NCI-H345 treated with DMSO at 0.1 percent for 48 hours (cell line): ENCODE measurements around the gene POLE.

ENCODE experiments used
- DNase-seq: peaks from one replicate; lab custom pipeline; 2025; ENCODE audit not compliant: unreplicated experiment; lab: John Stamatoyannopoulos, UW

Gene POLE

DNA sequence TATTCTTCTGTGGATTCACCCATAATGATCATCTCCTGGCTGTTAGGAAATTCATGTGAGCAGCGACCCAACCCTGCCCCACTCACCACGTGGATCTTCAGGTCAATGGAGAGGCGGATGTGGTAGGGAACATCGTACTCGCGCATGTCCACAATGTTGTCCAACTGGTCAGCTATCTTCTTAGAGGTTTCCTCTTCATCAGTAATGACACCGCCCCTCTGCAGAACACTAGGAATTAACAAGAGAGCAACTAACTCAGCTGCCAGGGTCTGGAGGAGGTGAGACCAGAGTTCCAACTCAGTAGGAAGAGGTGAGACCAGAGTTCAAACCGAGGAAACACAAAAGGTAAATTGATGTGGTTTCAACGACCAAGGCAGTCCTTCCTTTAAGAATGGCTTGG, 9.7 kb downstream of the POLE start:
- no peak for DNase-seq

- no peak for DNase-seq
Measured at GRCh38 chr12:132675757-132676432, 11.2 kb downstream of the POLE start.

GRCh38 chr12:132674561-132674960, 12.6 kb downstream of the POLE start:
- no peak for DNase-seq

- DNase-seq: no peak
Measured at GRCh38 chr12:132673288-132674179, 13.6 kb downstream of the POLE start.

DNA sequence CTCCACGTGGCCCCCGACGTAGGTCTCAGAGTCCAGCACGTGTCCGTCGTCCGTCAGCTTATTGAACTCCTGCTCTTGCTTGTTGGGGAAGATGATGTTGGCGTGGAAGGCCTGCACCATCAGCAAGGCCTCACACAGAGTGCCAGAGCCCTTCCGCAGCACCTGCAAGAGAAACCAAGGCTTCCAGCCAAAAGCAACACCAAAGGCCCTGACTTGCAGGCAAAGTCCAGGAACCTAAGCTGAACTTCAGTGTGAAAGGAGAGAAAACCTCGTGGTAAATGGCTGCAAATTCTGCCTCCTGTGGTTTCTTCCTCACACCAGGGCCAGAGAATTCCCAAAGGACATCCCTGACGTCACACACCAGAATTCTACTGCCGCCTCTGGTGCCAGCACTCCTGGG, 14.5 kb downstream of the POLE start:
- DNase-seq: no peak

- DNase-seq: no peak
Measured at GRCh38 chr12:132672116-132672515, 15.0 kb downstream of the POLE start.

DNA sequence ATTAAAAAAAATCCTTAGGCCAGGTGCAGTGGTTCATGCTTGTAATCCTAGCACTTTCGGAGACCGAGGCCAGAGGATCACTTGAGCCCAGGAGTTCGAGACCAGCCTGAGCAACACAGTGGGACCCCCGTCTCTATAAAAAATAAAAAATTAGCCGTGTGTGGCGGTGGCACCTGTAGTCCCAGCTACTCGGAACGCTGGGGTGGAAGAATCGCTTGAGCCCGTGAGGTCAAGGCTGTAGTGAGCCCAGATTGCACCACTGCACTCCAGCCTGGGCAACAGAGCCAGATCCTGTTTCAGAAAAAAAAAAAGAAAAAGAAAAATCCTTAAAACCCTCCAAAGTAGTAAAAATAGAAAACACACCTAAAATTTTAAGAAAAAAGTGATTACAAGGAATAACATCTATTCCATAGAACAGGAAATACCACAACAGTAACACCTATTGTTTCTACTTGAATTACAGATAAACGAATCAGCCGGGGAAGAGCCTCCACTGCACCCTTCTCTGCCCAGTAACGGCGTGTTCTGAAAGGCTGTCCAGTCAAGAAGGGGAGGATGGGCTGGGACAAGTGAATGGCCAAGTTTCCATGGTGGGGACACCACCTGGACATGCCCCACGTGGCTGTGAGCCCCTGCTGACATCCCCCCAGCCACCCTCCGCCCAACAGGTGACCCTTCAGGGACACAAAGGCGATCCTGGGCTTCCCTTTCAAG, 17.8 kb downstream of the POLE start:
- DNase-seq: no peak

- DNase-seq: no peak
Measured at GRCh38 chr12:132668191-132669088, 18.7 kb downstream of the POLE start.

DNA sequence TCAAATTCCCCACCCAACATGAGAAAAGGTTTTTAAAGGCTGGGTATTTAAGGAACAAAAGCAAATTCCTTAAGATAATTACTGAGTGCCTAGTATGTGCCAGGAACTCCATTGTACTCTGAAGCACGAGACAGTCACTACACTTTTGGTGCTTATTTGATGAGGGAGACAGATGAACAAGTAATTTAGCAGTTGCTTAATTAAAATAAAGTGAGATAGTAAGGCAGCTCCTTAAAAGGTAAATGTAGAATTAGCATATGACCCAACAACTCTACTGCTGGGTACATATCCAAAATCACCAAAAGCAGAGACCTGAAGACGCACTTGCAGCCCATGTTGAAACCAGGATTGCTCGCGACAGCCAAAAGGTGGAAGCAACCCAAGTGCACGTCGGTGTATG, 21.3 kb downstream of the POLE start:
- DNase-seq: no peak

- no peak for DNase-seq
Measured at GRCh38 chr12:132665149-132665491, 22.0 kb downstream of the POLE start.

GRCh38 chr12:132664206-132665148, 22.7 kb downstream of the POLE start:
- DNase-seq: no peak

DNA sequence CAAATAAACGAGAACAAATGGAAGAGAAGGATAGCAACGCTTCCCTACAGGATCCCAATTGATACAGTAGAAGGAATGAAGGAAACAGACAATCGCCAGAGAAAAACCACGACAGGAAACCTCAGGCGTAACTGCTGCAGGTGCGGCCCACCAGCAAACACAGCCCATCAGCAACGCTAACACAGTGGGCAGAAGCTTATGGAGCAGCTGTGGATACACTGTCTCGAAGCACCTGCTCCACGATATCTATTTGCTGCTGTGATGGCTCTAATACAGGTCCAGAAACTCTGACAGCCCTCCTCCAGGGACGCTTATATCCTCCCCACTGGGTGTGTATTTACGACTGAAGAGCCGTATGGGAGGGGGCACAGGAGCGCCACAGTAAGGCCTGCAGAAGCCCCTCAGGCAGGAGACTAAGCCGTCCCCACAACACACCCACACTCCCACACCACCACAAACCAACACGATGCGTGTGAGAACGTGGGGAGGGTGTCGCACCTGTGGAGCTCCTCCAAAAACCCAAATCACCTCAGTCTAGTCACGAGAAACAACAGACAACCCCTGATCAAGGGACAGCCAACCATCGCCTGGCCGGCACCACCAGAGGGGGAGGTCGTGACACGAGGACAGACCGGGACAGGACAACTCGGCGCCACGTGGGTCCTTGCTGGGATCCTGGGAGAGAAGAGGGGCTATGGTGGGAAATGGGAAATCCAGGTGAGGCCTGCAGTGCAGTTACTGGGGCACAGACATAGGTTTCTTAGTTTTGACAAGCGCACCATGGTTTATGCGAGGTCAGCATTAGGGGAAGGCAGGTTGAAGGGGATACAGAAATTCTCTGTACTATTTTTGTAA, 24.0 kb downstream of the POLE start:
- no peak for DNase-seq

GRCh38 chr12:132661972-132662371, 25.2 kb downstream of the POLE start:
- no peak for DNase-seq

GRCh38 chr12:132660996-132661395, 26.1 kb downstream of the POLE start:
- no peak for DNase-seq

- no peak for DNase-seq
Measured at GRCh38 chr12:132660052-132660451, 27.1 kb downstream of the POLE start.

- no peak for DNase-seq
Measured at GRCh38 chr12:132659146-132659545, 28.0 kb downstream of the POLE start.

DNA sequence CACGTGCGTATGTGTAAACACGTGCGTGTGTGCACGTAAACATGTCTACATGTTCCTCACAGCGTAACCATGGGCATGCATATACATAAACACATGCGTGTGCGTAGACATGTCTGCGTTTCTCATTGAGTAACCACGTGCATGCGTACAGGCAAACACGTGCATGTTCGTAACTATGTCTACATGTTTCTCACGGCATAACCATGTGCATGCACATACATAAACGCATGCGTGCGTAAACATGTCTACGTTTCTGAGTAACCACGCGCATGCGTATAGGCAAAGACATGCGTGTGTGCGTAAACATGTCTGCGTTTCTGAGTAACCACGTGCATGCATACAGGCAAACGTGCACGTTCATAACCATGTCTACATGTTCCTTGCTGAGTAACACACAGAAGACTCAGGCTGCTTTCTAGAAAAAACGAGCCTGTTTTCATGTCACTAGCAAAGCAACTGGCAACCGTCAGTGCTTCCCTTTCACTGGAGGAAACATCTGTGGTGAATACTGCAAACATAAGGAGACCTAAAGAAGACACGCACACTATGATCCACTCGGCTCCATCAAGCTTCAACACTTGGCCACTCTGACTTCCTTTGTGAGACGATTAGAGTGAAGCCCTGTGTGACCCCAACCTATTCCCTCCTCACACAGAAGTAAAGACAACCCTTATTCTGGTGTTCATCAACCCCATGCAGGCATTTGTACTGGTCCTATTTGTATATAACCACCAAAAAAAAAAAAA, 28.8 kb downstream of the POLE start:
- no peak for DNase-seq
